ENCODE measurements around the gene C12orf57.

The C12orf57 gene

GRCh38 chr12:6914947-6915788 lies 28.7 kb upstream of the C12orf57 start:
- peak overlapping the region; percentile 82 for H3K27ac ChIP-seq
- no peak for TF ChIP-seq ZFX (IDR thresholded peaks at IDR 0.05; ENCODE audit: borderline replicate concordance)
- TF ChIP-seq CTCF (IDR thresholded peaks at IDR 0.05): no peak

GRCh38 chr12:6915789-6916285 lies 28.0 kb upstream of the C12orf57 start:
- peak overlapping the region; percentile 82 for H3K27ac ChIP-seq
- TF ChIP-seq ZFX (IDR thresholded peaks at IDR 0.05; ENCODE audit: borderline replicate concordance): no peak
- TF ChIP-seq CTCF (IDR thresholded peaks at IDR 0.05): no peak

GRCh38 chr12:6916426-6917200 lies 27.2 kb upstream of the C12orf57 start:
- no peak for TF ChIP-seq CTCF (IDR thresholded peaks at IDR 0.05)
- no peak for TF ChIP-seq ZFX (IDR thresholded peaks at IDR 0.05; ENCODE audit: borderline replicate concordance)
- peak overlapping the region; percentile 82; the same call in 1 of the 2 replicates for H3K27ac ChIP-seq

- H3K27ac ChIP-seq: no peak overlapping the region
- TF ChIP-seq CTCF (IDR thresholded peaks at IDR 0.05): no peak
- TF ChIP-seq ZFX (IDR thresholded peaks at IDR 0.05; ENCODE audit: borderline replicate concordance): no peak
Measured at GRCh38 chr12:6917491-6918231, 26.2 kb upstream of the C12orf57 start.

- H3K27ac ChIP-seq: no peak overlapping the region
- TF ChIP-seq CTCF (IDR thresholded peaks at IDR 0.05) (no peak), ZFX (IDR thresholded peaks at IDR 0.05; ENCODE audit: borderline replicate concordance) (no peak)
Measured at GRCh38 chr12:6919588-6919987, 24.2 kb upstream of the C12orf57 start.

GRCh38 chr12:6921539-6921938 lies 22.3 kb upstream of the C12orf57 start:
- H3K27ac ChIP-seq: peak overlapping the region; percentile 100; the same call in 1 of the 2 replicates
- no peak for TF ChIP-seq CTCF (IDR thresholded peaks at IDR 0.05)
- no peak for TF ChIP-seq ZFX (IDR thresholded peaks at IDR 0.05; ENCODE audit: borderline replicate concordance)
